Neuronal stem cell (in vitro differentiated cells): ENCODE data around the gene RASSF5.

ENCODE experiments used
- DNase-seq: peaks from one replicate; pipeline ENCODE4 v3.0.0-alpha.2; 2013; ENCODE audit warnings: low spot score
- H2AFZ ChIP-seq: one replicate; pipeline ENCODE4 v1.6.1; 2013; ENCODE audit warnings: mild to moderate bottlenecking, low read length, inconsistent platforms
- H2AK5ac ChIP-seq: 2 replicates; pipeline ENCODE4 v1.6.1; 2013; ENCODE audit warnings: low read depth, mild to moderate bottlenecking, inconsistent platforms, low read length, moderate library complexity, mixed read lengths
- H2BK120ac ChIP-seq: 2 replicates; pipeline ENCODE4 v1.6.1; 2013; ENCODE audit warnings: low read depth, mild to moderate bottlenecking, inconsistent platforms, low read length, moderate library complexity, mixed read lengths
- H2BK12ac ChIP-seq: one replicate; pipeline ENCODE4 v1.6.1; 2013; ENCODE audit warnings: low read length, inconsistent platforms
- H2BK15ac ChIP-seq: 2 replicates; pipeline ENCODE4 v1.6.1; 2013; ENCODE audit warnings: mild to moderate bottlenecking, low read length, inconsistent platforms, mixed read lengths
- H2BK5ac ChIP-seq: one replicate; pipeline ENCODE4 v1.6.1; 2013; ENCODE audit warnings: inconsistent platforms, mild to moderate bottlenecking, low read length, moderate library complexity
- H3K14ac ChIP-seq: one replicate; pipeline ENCODE4 v1.6.1; 2013; ENCODE audit warnings: low read length, inconsistent platforms
- H3K18ac ChIP-seq: 2 replicates; pipeline ENCODE4 v1.6.1; 2013; ENCODE audit warnings: low read length, inconsistent platforms
- H3K23ac ChIP-seq: 2 replicates; pipeline ENCODE4 v1.6.1; 2013; ENCODE audit warnings: low read depth, mild to moderate bottlenecking, mixed read lengths, low read length, inconsistent platforms; ENCODE audit not compliant: poor library complexity
- H3K27ac ChIP-seq: replicated peaks from 3 replicates; pipeline ENCODE4 v1.5.1; 2013; ENCODE audit warnings: low read length, inconsistent platforms
- H3K27me3 ChIP-seq, 3 experiments: 2 replicates each; pipeline ENCODE4 v1.6.1; 2013; ENCODE audit warnings: low read length in 3 of 3, mild to moderate bottlenecking in 2 of 3, inconsistent platforms in 1 of 3, low read depth in 1 of 3, mixed read lengths in 1 of 3, moderate library complexity in 1 of 3; ENCODE audit not compliant: control insufficient read depth in 3 of 3, insufficient read depth in 3 of 3
- H3K36me3 ChIP-seq, 2 donors: replicated peaks in 1 of 2; 2 replicates each; pipeline ENCODE4 v1.6.1; 2013; ENCODE audit warnings: low read length in 2 of 2; ENCODE audit not compliant: control insufficient read depth in 2 of 2, insufficient read depth in 2 of 2
- H3K4ac ChIP-seq: 2 replicates; pipeline ENCODE4 v1.6.1; 2013; ENCODE audit warnings: inconsistent platforms, mild to moderate bottlenecking, low read length, moderate library complexity
- H3K4me1 ChIP-seq, 2 donors: 1 replicate in 1 of 2; 2 replicates in 1 of 2; pipeline ENCODE4 v1.6.1; 2013; ENCODE audit warnings: low read length in 2 of 2, low read depth in 1 of 2; ENCODE audit not compliant: control insufficient read depth in 2 of 2, insufficient read depth in 1 of 2
- H3K4me2 ChIP-seq: one replicate; pipeline ENCODE4 v1.6.1; 2013; ENCODE audit warnings: mild to moderate bottlenecking, low read length, inconsistent platforms; ENCODE audit not compliant: insufficient read depth, poor library complexity, severe bottlenecking
- H3K4me3 ChIP-seq, 2 donors: 2 replicates each; pipeline ENCODE4 v1.5.1; 2013; ENCODE audit warnings: low read length in 2 of 2, mild to moderate bottlenecking in 2 of 2, inconsistent platforms in 1 of 2, moderate library complexity in 1 of 2
- H3K79me1 ChIP-seq: one replicate; pipeline ENCODE4 v1.6.1; 2013; ENCODE audit warnings: low read depth, mild to moderate bottlenecking, inconsistent platforms, low read length, moderate library complexity
- H3K9ac ChIP-seq: one replicate; pipeline ENCODE4 v1.6.1; 2013; ENCODE audit warnings: mild to moderate bottlenecking, low read depth, low read length, inconsistent platforms; ENCODE audit not compliant: poor library complexity
- H3K9me3 ChIP-seq, 2 donors: replicated peaks in 1 of 2; 2 replicates each; pipeline versions ENCODE3 to v1.6.1; 2013; ENCODE audit warnings: low read length in 2 of 2, mild to moderate bottlenecking in 2 of 2, inconsistent platforms in 1 of 2, low read depth in 1 of 2, mixed read lengths in 1 of 2, moderate library complexity in 1 of 2; ENCODE audit not compliant: control insufficient read depth in 2 of 2, insufficient read depth in 1 of 2
- H4K8ac ChIP-seq: one replicate; pipeline ENCODE4 v1.6.1; 2013; ENCODE audit warnings: low read depth, mild to moderate bottlenecking, inconsistent platforms, low read length, moderate library complexity
- H4K91ac ChIP-seq: one replicate; pipeline ENCODE4 v1.6.1; 2013; ENCODE audit warnings: low read length, low read depth, mild to moderate bottlenecking, inconsistent platforms; ENCODE audit not compliant: poor library complexity
- WGBS, 2 donors: extraction: QIAGEN DNeasy Blood & Tissue Kit; methylation state at CpG; one replicate each; pipeline ENCODE4 v1.1.7; 2013; ENCODE audit warnings: missing lambda C conversion rate in 2 of 2, mixed read lengths in 1 of 2; ENCODE audit not compliant: insufficient read length in 2 of 2, insufficient replicate concordance in 1 of 2; ENCODE audit errors: extremely low coverage in 2 of 2; 5-methylcytosine and 5-hydroxymethylcytosine counted together

Gene RASSF5

DNA sequence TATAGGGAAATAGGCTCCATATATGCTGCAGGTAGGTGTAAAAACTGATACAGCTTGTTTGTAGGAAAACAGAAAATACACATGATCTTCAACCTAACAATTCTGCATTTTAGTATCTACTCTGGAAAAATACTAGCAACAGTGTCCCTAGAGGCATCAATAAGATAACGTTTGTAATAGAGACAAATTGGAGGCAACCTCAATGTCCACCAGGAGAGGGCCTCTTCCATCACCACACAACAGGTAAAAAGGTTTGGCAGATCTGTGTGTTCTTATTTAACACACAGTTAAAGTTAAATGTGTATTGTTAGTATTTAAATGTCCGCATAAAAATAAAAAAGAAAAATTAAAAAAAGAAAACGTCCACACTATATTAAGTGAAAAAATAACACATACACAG lies 99.5 kb downstream of the RASSF5 start:
- Histone ChIP-seq H3K9me3 (no peaks in the 10 kb centered on the region), H3K79me1 (no peaks in the 10 kb centered on the region), H4K91ac (no peak overlapping the region), H2BK5ac (no peak overlapping the region), H3K14ac (no peak overlapping the region), H3K36me3 (peaks cover 11 to 55% of the 10 kb centered on the region in 2 donors), H3K4ac (no peak overlapping the region), H2BK15ac (no peak overlapping the region), H4K8ac (no peak overlapping the region), H3K9ac (no peak overlapping the region), H3K27ac (no peak overlapping the region), H3K4me3 (no peak overlapping the region), H3K4me1 (peaks cover 0 to 3% of the 10 kb centered on the region in 2 donors), H3K23ac (no peak overlapping the region), H2AK5ac (no peak overlapping the region), H2AFZ (no peak overlapping the region), H2BK120ac (no peak overlapping the region), H3K18ac (no peak overlapping the region), H2BK12ac (no peak overlapping the region), H3K4me2 (no peak overlapping the region), H3K27me3 (no peaks in the 10 kb centered on the region)
- DNase-seq: no peak
- WGBS, 2 donors: no CpG with 5 or more reads among the region's 3 CpGs

DNA sequence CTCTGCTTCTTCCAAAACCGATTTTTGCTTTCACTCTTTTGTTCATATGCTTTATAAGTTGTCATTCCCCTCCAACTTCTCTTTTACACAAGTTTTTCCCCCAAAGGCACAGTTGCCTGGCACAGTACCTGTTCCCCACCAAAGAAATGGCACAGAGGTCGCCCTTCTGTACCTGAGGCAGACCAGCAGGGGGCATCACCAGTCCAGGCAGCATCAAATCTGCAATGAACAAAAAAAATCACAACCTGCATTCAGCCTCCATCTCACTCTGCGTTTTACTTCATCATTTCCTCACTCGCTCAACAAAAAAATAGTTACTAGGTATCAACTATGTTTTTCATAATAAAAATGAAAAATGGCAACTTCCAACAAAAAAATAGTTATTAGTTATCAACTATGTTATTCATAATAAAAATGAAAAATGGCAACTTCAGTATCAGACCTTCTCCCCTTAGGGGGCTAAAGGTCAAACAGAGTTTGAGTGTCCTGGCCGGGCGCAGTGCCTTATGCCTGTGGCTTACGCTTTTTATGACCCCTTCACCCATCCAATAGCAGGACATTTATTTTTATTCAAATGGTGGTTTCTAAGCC lies 100.9 kb downstream of the RASSF5 start:
- Histone ChIP-seq H2BK120ac (no peak overlapping the region), H3K4ac (no peak overlapping the region), H3K4me1 (peaks cover 0 to 3% of the 10 kb centered on the region in 2 donors), H2AFZ (no peak overlapping the region), H3K36me3 (peaks cover 4 to 44% of the 10 kb centered on the region in 2 donors), H3K9ac (no peak overlapping the region), H3K14ac (no peak overlapping the region), H3K27ac (no peak overlapping the region), H3K9me3 (no peaks in the 10 kb centered on the region), H3K18ac (no peak overlapping the region), H3K4me3 (no peak overlapping the region), H3K27me3 (no peaks in the 10 kb centered on the region), H2BK5ac (no peak overlapping the region), H2AK5ac (no peak overlapping the region), H3K79me1 (no peaks in the 10 kb centered on the region), H4K8ac (no peak overlapping the region), H2BK15ac (no peak overlapping the region), H3K4me2 (no peak overlapping the region), H3K23ac (no peak overlapping the region), H2BK12ac (no peak overlapping the region), H4K91ac (no peak overlapping the region)
- 100% methylated on average over 2 of the region's 7 CpGs; no CpG with 5 or more reads in 1 of the 2 donors for WGBS, 2 donors
- DNase-seq: peak; percentile 20

GRCh38 chr1:206609229-206609991 lies 102.1 kb downstream of the RASSF5 start:
- Histone ChIP-seq H2BK15ac (no peak overlapping the region), H3K14ac (no peak overlapping the region), H3K18ac (no peak overlapping the region), H3K9me3 (no peaks in the 10 kb centered on the region), H3K27ac (no peak overlapping the region), H3K27me3 (peaks cover 0 to 6% (median 0%) of the 10 kb centered on the region in 3 experiments), H3K4me2 (no peak overlapping the region), H3K23ac (no peak overlapping the region), H2BK12ac (no peak overlapping the region), H2BK120ac (no peak overlapping the region), H3K4me3 (no peak overlapping the region), H4K91ac (no peak overlapping the region), H3K36me3 (peaks cover 0 to 36% of the 10 kb centered on the region in 2 donors), H3K9ac (no peak overlapping the region), H2AK5ac (no peak overlapping the region), H2BK5ac (no peak overlapping the region), H3K4me1 (peaks cover 0 to 3% of the 10 kb centered on the region in 2 donors), H3K4ac (no peak overlapping the region), H4K8ac (no peak overlapping the region), H3K79me1 (no peaks in the 10 kb centered on the region), H2AFZ (no peak overlapping the region)
- no CpG with 5 or more reads among the region's 4 CpGs for WGBS, 2 donors
- no peak for DNase-seq

DNA sequence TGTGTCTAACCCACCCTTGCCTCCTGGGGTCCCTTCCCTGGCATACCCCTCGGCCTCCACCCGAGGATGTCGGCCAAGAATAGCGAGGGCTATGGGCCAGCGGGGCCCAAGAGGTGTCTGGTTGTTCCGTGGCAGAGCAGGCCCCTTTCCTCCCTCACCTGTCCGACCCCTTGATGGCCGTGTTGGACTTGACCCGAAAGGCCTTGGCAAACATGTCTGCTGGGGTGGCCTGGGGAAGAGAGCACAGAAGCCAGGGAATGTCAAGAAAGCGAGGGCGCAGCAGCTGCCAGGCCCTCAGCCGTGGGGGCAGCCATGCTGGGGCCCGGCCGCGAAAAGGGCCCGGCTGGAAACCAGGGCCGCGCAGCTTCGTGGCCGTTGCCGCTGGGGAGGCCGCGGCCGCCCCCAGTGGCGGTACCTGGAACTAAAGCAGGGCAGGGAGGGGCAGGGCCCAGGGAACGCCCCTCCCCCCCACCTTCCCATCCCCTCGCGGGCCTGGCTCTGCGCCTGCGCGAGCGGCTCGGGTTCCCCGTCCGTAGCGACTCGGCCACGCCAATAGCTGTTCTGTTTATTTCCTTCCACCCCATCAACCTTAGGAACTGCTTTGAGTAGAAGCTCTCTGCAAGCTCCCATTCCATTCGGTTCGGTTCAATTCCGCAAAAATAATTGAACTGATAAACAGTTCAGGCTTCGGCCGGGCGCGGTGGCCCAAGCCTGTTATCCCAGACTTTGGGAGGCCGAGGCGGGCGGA lies 105.0 kb downstream of the RASSF5 start, which contains the start of gene EIF2D:
Gene EIF2D, minus strand, starts transcription at position 337 of the 748 bp plus-strand sequence. Its CDS starts 123 bp downstream, at position 214.
- H2BK120ac ChIP-seq: no peak within 1 kb of the TSS
- peak within 1 kb of the TSS; percentile 99 for H3K23ac ChIP-seq
- peak within 1 kb of the TSS; percentile 25 for H3K14ac ChIP-seq
- H3K9me3 ChIP-seq: no peaks in the 10 kb centered on the region
- DNase-seq: peak; percentile 91
- H2AK5ac ChIP-seq: no peak within 1 kb of the TSS
- H2AFZ ChIP-seq: peak within 1 kb of the TSS; percentile 95
- peak within 1 kb of the TSS; percentile 81 for H3K4me2 ChIP-seq
- H2BK5ac ChIP-seq: peak within 1 kb of the TSS; percentile 77
- H3K27me3 ChIP-seq: peaks cover 0 to 19% (median 0%) of the 10 kb centered on the region in 3 experiments
- H3K4me1 ChIP-seq: peaks cover 0 to 3% of the 10 kb centered on the region in 2 donors
- H2BK15ac ChIP-seq: peak within 1 kb of the TSS; percentile 30
- peak within 1 kb of the TSS; percentile 52 for H4K8ac ChIP-seq
- H4K91ac ChIP-seq: no peak within 1 kb of the TSS
- peak within 1 kb of the TSS; percentile 78 to 87 for H3K4me3 ChIP-seq
- peak within 1 kb of the TSS; percentile 67 for H3K27ac ChIP-seq
- no peak within 1 kb of the TSS for H2BK12ac ChIP-seq
- peak within 1 kb of the TSS; percentile 99 for H3K18ac ChIP-seq
- no CpG with 5 or more reads among the region's 48 CpGs for WGBS, 2 donors
- peak within 1 kb of the TSS; percentile 96 for H3K9ac ChIP-seq
- peaks cover 0 to 9% of the 10 kb centered on the region in 2 donors for H3K36me3 ChIP-seq
- no peaks in the 10 kb centered on the region for H3K79me1 ChIP-seq
- no peak within 1 kb of the TSS for H3K4ac ChIP-seq
